ENCODE data around the gene CIRBP. TPM values are rescaled to one million over a fixed set of nuclear protein-coding genes. Genes with fewer than 3 reads are reported as not detected.

CIRBP gene
- total and polyA plus RNA-seq, 9 of the 15 experiments (the other 6 are each of a cell fraction or from before 2014, with no cell fraction given), result 20.5 to 327 (median 176) TPM

DNA sequence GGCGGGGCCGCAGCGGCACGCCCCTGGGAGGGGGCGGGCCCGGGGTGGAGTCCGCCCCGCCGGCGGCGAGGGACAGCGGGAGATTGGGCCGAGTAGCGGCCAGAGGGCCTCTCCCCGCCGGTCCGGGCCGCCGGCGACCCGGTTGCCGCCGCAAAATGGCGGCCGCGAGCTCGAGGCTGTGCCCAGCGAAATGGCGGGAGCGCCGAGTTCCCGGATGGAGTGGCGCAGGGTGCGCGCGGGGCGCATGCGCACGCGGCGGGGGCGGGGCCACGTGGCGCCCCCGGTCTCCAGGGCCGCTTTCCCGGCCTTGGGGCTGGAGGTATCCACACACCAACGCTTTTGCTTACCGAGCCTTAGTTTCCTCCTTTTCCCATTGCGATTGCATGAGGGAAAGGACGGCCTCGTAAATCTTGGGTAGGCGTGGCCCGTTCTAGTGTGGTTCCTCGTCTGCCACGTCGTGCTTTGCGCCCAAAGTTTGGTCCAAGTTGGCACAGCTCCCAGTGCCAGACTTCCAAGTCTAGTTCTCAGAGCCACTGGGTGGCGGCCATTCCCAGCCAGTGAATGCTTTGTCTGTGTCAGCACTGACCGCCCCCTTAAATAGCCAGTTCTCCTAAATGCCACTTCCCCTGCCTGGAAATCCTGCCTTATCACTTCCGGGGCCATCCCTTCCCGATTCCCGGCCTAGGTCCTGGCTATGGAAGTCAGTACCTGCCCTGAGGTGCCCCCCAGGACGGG is 513 bp downstream of the CIRBP start (continued):
- TF ChIP-seq, protein P1, sequence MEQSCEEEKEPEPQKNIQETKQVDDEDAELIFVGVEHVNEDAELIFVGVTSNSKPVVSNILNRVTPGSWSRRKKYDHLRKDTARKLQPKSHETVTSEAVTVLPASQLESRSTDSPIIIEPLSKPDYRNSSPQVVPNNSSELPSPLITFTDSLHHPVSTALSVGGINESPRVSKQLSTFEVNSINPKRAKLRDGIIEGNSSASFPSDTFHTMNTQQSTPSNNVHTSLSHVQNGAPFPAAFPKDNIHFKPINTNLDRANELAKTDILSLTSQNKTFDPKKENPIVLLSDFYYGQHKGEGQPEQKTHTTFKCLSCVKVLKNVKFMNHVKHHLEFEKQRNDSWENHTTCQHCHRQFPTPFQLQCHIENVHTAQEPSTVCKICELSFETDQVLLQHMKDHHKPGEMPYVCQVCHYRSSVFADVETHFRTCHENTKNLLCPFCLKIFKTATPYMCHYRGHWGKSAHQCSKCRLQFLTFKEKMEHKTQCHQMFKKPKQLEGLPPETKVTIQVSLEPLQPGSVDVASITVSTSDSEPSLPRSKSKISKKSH (CRISPR knock-in tag; IDR thresholded peaks at IDR 0.05), result no peak
- no peak for TF ChIP-seq COPS2 (conservative IDR thresholded peaks at IDR 0.05)
- no peak for TF ChIP-seq MYBL2 (IDR thresholded peaks at IDR 0.05; ENCODE audit: low read depth)
- TF ChIP-seq MYBL2 (CRISPR knock-in tag; IDR thresholded peaks at IDR 0.05; ENCODE audit: borderline replicate concordance), result no peak
- 0 out of 2 replicates have a peak, but pooled peaks have one; percentile 15 for TF ChIP-seq RFX7 (CRISPR knock-in tag; IDR thresholded peaks at IDR 0.05)
- no peak for TF ChIP-seq NR3C1 (CRISPR knock-in tag; IDR thresholded peaks at IDR 0.05)
- TF ChIP-seq HDGF (IDR thresholded peaks at IDR 0.05), result 0 out of 2 replicates have a peak, but pooled peaks have one; percentile 30
- no peak for TF ChIP-seq BHLHE40 (IDR thresholded peaks at IDR 0.05; ENCODE audit: low read length)
- TF ChIP-seq DNMT1 (IDR thresholded peaks at IDR 0.05), result no peak
- TF ChIP-seq ZNF133 (CRISPR knock-in tag; IDR thresholded peaks at IDR 0.05), result no peak
- peak; percentile 95 for TF ChIP-seq L3MBTL2 (IDR thresholded peaks at IDR 0.05)
- no peak for TF ChIP-seq ZNF165 (CRISPR knock-in tag; IDR thresholded peaks at IDR 0.05; ENCODE audit: borderline replicate concordance)
- TF ChIP-seq, protein P2, sequence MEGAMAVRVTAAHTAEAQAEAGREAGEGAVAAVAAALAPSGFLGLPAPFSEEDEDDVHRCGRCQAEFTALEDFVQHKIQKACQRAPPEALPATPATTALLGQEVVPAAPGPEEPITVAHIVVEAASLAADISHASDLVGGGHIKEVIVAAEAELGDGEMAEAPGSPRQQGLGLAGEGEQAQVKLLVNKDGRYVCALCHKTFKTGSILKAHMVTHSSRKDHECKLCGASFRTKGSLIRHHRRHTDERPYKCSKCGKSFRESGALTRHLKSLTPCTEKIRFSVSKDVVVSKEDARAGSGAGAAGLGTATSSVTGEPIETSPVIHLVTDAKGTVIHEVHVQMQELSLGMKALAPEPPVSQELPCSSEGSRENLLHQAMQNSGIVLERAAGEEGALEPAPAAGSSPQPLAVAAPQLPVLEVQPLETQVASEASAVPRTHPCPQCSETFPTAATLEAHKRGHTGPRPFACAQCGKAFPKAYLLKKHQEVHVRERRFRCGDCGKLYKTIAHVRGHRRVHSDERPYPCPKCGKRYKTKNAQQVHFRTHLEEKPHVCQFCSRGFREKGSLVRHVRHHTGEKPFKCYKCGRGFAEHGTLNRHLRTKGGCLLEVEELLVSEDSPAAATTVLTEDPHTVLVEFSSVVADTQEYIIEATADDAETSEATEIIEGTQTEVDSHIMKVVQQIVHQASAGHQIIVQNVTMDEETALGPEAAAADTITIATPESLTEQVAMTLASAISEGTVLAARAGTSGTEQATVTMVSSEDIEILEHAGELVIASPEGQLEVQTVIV (CRISPR knock-in tag; IDR thresholded peaks at IDR 0.05; ENCODE audit: borderline replicate concordance), result no peak; the same call in 1 of the 2 replicates
- peak in 1 of 2 experiments; percentile 60; a peak in 1 of 4 replicates for TF ChIP-seq TBL1XR1 (IDR thresholded peaks at IDR 0.05; ENCODE audit: low read length in 2 of 2)
- TF ChIP-seq GMEB1 (CRISPR knock-in tag; IDR thresholded peaks at IDR 0.05), result peak; percentile 67
- no peak for TF ChIP-seq KLF16 (IDR thresholded peaks at IDR 0.05)
- peak in 1 of 2 experiments; percentile 68; a peak in 2 of 4 replicates for TF ChIP-seq TEAD1 (CRISPR knock-in tag; IDR thresholded peaks at IDR 0.05)
- TF ChIP-seq TSHZ1 (CRISPR knock-in tag; IDR thresholded peaks at IDR 0.05), result no peak
- TF ChIP-seq CEBPG (CRISPR knock-in tag; IDR thresholded peaks at IDR 0.05), result 0 out of 2 replicates have a peak, but pooled peaks have one; percentile 33
- no peak for TF ChIP-seq CEBPG (tag; conservative IDR thresholded peaks at IDR 0.05 in 1 of 2, IDR thresholded peaks at IDR 0.05 in 1 of 2)

All from K562 (cell line).